ENCODE results near the gene KNTC1. TPM values are rescaled to one million over a fixed set of nuclear protein-coding genes. Genes with fewer than 3 reads are reported as not detected.
"Not testable (repeated sequence)": the region's sequence is repeated elsewhere in the genome, so short reads cannot be mapped to it uniquely, and the experiment has no call there.

KNTC1 gene
- total RNA-seq, 2 experiments from 2014 or later = 170 to 195 TPM

- Histone ChIP-seq H3K4me3 (ENCODE audit: low read depth, low read length, poor library complexity, severe bottlenecking) (no peak overlapping the region), H3K36me3 (ENCODE audit: insufficient read depth, low read length) (peaks cover 93% of the 10 kb centered on the region), H3K9me3 (ENCODE audit: low read length) (no peaks in the 10 kb centered on the region), H3K27ac (ENCODE audit: low read depth, low read length, poor library complexity, severe bottlenecking) (no peak overlapping the region), H3K79me2 (ENCODE audit: insufficient read depth, low read depth, low read length) (no peaks in the 10 kb centered on the region), H3K9me2 (ENCODE audit: insufficient read depth, low read length) (no peaks in the 10 kb centered on the region), H3K4me1 (ENCODE audit: insufficient read depth, low read length, poor library complexity, severe bottlenecking) (no peaks in the 10 kb centered on the region), H3K4me2 (ENCODE audit: low read length) (no peak overlapping the region), H4K20me1 (ENCODE audit: insufficient read depth, low read length) (no peaks in the 10 kb centered on the region), H2AFZ (ENCODE audit: low read length) (no peak overlapping the region)
- DNase-seq (ENCODE audit: low spot score) = no peak
- ChIA-PET CTCF (ENCODE audit: unreplicated experiment) (no interaction called here), POLR2A (interaction anchor here (0.5 to 0.6 kb wide), 2 partner anchors 29 to 184 kb away, joined by 3 read pairs; no protein-coding TSS in a partner anchor)
- BruUV-seq (replicated peaks) = no TSS peak
- TF ChIP-seq CTCF (conservative IDR thresholded peaks at IDR 0.05; ENCODE audit: low read length) (no peak), EZH2phosphoT487 (IDR thresholded peaks at IDR 0.05; ENCODE audit: borderline replicate concordance, low read depth, low read length) (no peak)
- intact Hi-C loops (cut with micrococcal nuclease; ENCODE audit: unreplicated experiment) = no loop called here
Observed at GRCh38 chr12:122590990-122591389, 63.9 kb downstream of the KNTC1 start.

GRCh38 chr12:122591966-122592365 is 64.9 kb downstream of the KNTC1 start:
- intact Hi-C loops (cut with micrococcal nuclease; ENCODE audit: unreplicated experiment); H2AFZ ChIP-seq (ENCODE audit: low read length); H3K27ac ChIP-seq (ENCODE audit: low read depth, low read length, poor library complexity, severe bottlenecking); CTCF ChIA-PET (ENCODE audit: unreplicated experiment); H3K9me3 ChIP-seq (ENCODE audit: low read length); H3K4me2 ChIP-seq (ENCODE audit: low read length); H3K4me1 ChIP-seq (ENCODE audit: insufficient read depth, low read length, poor library complexity, severe bottlenecking); H4K20me1 ChIP-seq (ENCODE audit: insufficient read depth, low read length); H3K9me2 ChIP-seq (ENCODE audit: insufficient read depth, low read length); H3K79me2 ChIP-seq (ENCODE audit: insufficient read depth, low read depth, low read length); DNase-seq (ENCODE audit: low spot score); H3K4me3 ChIP-seq (ENCODE audit: low read depth, low read length, poor library complexity, severe bottlenecking); BruUV-seq (replicated peaks); POLR2A ChIA-PET: not testable (repeated sequence)
- H3K36me3 ChIP-seq (ENCODE audit: insufficient read depth, low read length) = peaks cover 94% of the 10 kb centered on the region

- H3K27ac ChIP-seq (ENCODE audit: low read depth, low read length, poor library complexity, severe bottlenecking); BruUV-seq (replicated peaks): not testable (repeated sequence)
Observed at GRCh38 chr12:122592543-122592942, 65.5 kb downstream of the KNTC1 start.

GRCh38 chr12:122593910-122594309 is 66.9 kb downstream of the KNTC1 start:
- DNase-seq (ENCODE audit: low spot score) = no peak
- H3K4me2 ChIP-seq (ENCODE audit: low read length) = no peak overlapping the region
- no peak overlapping the region for H3K27ac ChIP-seq (ENCODE audit: low read depth, low read length, poor library complexity, severe bottlenecking)
- H3K36me3 ChIP-seq (ENCODE audit: insufficient read depth, low read length) = peaks cover 90% of the 10 kb centered on the region
- intact Hi-C loops (cut with micrococcal nuclease; ENCODE audit: unreplicated experiment) = no loop called here
- H3K9me3 ChIP-seq (ENCODE audit: low read length) = no peaks in the 10 kb centered on the region
- CTCF ChIA-PET (ENCODE audit: unreplicated experiment) = no interaction called here
- BruUV-seq (replicated peaks) = TSS peak; percentile 39
- no peak overlapping the region for H2AFZ ChIP-seq (ENCODE audit: low read length)
- H4K20me1 ChIP-seq (ENCODE audit: insufficient read depth, low read length) = no peaks in the 10 kb centered on the region
- H3K9me2 ChIP-seq (ENCODE audit: insufficient read depth, low read length) = no peaks in the 10 kb centered on the region
- no peak overlapping the region for H3K4me3 ChIP-seq (ENCODE audit: low read depth, low read length, poor library complexity, severe bottlenecking)
- no peaks in the 10 kb centered on the region for H3K79me2 ChIP-seq (ENCODE audit: insufficient read depth, low read depth, low read length)
- POLR2A ChIA-PET = no interaction called here
- no peaks in the 10 kb centered on the region for H3K4me1 ChIP-seq (ENCODE audit: insufficient read depth, low read length, poor library complexity, severe bottlenecking)
- TF ChIP-seq CTCF (conservative IDR thresholded peaks at IDR 0.05; ENCODE audit: low read length) = no peak
- TF ChIP-seq EZH2phosphoT487 (IDR thresholded peaks at IDR 0.05; ENCODE audit: borderline replicate concordance, low read depth, low read length) = no peak

More at GRCh38 chr12:122592543-122592942, 65.5 kb downstream of the KNTC1 start:
- DNase-seq (ENCODE audit: low spot score); H3K9me3 ChIP-seq (ENCODE audit: low read length); H4K20me1 ChIP-seq (ENCODE audit: insufficient read depth, low read length); CTCF ChIA-PET (ENCODE audit: unreplicated experiment); POLR2A ChIA-PET; H3K79me2 ChIP-seq (ENCODE audit: insufficient read depth, low read depth, low read length); H3K9me2 ChIP-seq (ENCODE audit: insufficient read depth, low read length); H3K4me3 ChIP-seq (ENCODE audit: low read depth, low read length, poor library complexity, severe bottlenecking); H3K4me2 ChIP-seq (ENCODE audit: low read length); intact Hi-C loops (cut with micrococcal nuclease; ENCODE audit: unreplicated experiment); H2AFZ ChIP-seq (ENCODE audit: low read length); H3K4me1 ChIP-seq (ENCODE audit: insufficient read depth, low read length, poor library complexity, severe bottlenecking): not testable (repeated sequence)
- H3K36me3 ChIP-seq (ENCODE audit: insufficient read depth, low read length) = peaks cover 92% of the 10 kb centered on the region
